Vagina (tissue), 2 donors: ENCODE data around the gene NLGN4Y.

Experiments used
- POLR2A ChIP-seq, 2 donors: fragments of 450-650 bp; IDR thresholded peaks; one replicate each; pipeline ENCODE4 v1.6.1; 2017; ENCODE audit warnings: antibody characterized with exemption in 2 of 2, mild to moderate bottlenecking in 2 of 2, moderate library complexity in 2 of 2
- POLR2AphosphoS5 ChIP-seq, 2 donors: sonication (generic); formaldehyde crosslinking; IDR thresholded peaks; one replicate each; pipeline ENCODE4 v1.9.0; 2017; ENCODE audit warnings: antibody characterized with exemption in 2 of 2, mild to moderate bottlenecking in 2 of 2, low read depth in 1 of 2; ENCODE audit not compliant: insufficient read depth in 1 of 2
- TF ChIP-seq, protein P1 (sequence below), 3 experiments: fragments of 450-650 bp in 2 of 3; fragments of 200-600 bp in 1 of 3; sonication (generic) in 1 of 3; IDR thresholded peaks; one replicate each; pipeline ENCODE4 v1.5.1; 2017 to 2019; ENCODE audit warnings: antibody characterized with exemption in 3 of 3, mild to moderate bottlenecking in 2 of 3, moderate library complexity in 2 of 3

- TF ChIP-seq, protein P1, sequence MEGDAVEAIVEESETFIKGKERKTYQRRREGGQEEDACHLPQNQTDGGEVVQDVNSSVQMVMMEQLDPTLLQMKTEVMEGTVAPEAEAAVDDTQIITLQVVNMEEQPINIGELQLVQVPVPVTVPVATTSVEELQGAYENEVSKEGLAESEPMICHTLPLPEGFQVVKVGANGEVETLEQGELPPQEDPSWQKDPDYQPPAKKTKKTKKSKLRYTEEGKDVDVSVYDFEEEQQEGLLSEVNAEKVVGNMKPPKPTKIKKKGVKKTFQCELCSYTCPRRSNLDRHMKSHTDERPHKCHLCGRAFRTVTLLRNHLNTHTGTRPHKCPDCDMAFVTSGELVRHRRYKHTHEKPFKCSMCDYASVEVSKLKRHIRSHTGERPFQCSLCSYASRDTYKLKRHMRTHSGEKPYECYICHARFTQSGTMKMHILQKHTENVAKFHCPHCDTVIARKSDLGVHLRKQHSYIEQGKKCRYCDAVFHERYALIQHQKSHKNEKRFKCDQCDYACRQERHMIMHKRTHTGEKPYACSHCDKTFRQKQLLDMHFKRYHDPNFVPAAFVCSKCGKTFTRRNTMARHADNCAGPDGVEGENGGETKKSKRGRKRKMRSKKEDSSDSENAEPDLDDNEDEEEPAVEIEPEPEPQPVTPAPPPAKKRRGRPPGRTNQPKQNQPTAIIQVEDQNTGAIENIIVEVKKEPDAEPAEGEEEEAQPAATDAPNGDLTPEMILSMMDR (IDR thresholded peaks at IDR 0.05) = no peak
- TF ChIP-seq POLR2A (IDR thresholded peaks at IDR 0.05) = no peak
- no peak for TF ChIP-seq POLR2AphosphoS5 (IDR thresholded peaks at IDR 0.05; ENCODE audit: insufficient read depth in 1 of 2, low read depth in 1 of 2)
Measured at GRCh38 chrY:14694543-14694942, 170.2 kb downstream of the NLGN4Y start.
